HG02884 (cell line): ENCODE results near the gene SLC5A10.
A peak's percentile ranks its signal among the peaks of the same experiment; 100 is the strongest.
"Not testable (repeated sequence)": the region's sequence is repeated elsewhere in the genome, so short reads cannot be mapped to it uniquely, and the experiment has no call there.

ENCODE experiments used
- ATAC-seq: cut with Tn5 transposase; IDR thresholded peaks from one replicate; pipeline ENCODE4 v1.9.1; 2021; ENCODE audit warnings: mild to moderate bottlenecking, moderate library complexity; ENCODE audit not compliant: unreplicated experiment

SLC5A10 gene

DNA sequence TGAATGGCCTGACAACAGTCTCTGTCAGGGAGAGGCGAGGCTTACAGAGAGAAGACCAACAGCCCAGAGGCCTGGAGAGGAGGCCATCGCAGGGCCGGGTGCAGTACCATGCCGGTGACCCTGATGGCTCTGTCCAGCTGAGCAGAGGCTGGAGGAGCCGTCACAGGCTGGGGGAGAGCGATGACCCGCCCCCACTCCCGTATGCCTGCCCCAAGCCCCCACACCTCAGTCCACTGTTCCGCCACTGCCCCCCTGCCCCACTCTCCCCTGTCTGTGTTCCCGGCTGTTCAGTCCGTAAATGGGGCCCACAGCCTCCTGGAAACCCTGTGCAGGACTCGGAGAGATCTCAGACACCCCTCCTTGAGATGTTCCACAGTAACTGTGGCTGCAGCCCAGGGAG lies 65.4 kb downstream of the SLC5A10 start:
- ATAC-seq = no peak

GRCh38 chr17:19017804-19018599 lies 66.0 kb downstream of the SLC5A10 start:
- no peak for ATAC-seq

DNA sequence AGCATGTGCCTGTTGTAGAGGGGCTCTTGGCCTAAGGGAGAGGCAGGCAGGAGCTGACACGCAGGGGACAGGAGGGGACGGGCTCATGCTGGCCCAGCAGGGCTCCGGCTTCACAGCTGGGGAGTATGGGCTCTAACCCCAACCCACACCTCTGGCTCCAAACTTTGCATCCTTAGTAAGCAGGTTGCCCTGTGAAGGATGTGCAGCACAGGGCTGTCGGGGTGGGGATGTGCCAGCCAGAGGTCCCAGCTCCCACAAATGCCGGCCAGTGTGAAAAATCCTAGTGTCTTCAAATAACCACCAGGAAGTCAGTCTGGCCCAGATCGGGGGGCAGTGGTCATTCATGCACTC lies 66.6 kb downstream of the SLC5A10 start:
- no peak for ATAC-seq

- no peak for ATAC-seq
Observed at GRCh38 chr17:19019041-19019941, 67.3 kb downstream of the SLC5A10 start.

DNA sequence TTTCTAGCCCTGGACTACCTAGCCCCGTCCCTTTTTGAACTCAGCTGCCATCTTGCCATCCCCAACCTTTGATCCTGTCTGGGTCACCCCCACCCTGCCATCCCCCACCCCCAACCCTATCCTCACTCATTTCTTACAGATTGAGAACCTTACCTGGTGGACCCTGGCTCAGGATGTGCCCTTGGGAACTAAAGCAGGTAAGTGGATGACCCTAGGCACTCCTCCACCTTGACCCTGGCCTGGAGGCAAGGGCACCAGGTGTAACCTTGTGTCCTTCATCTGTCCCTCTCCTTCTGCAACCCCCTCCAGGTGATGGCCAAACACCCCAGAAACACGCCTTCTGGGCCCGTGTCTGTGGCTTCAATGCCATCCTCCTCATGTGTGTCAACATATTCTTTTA lies 68.1 kb downstream of the SLC5A10 start:
- ATAC-seq = no peak

- ATAC-seq = not testable (repeated sequence)
Observed at GRCh38 chr17:19021011-19021621, 69.2 kb downstream of the SLC5A10 start.

- ATAC-seq = no peak
Observed at GRCh38 chr17:19021622-19022083, 69.7 kb downstream of the SLC5A10 start.

GRCh38 chr17:19022128-19022527 lies 70.2 kb downstream of the SLC5A10 start:
- no peak for ATAC-seq

DNA sequence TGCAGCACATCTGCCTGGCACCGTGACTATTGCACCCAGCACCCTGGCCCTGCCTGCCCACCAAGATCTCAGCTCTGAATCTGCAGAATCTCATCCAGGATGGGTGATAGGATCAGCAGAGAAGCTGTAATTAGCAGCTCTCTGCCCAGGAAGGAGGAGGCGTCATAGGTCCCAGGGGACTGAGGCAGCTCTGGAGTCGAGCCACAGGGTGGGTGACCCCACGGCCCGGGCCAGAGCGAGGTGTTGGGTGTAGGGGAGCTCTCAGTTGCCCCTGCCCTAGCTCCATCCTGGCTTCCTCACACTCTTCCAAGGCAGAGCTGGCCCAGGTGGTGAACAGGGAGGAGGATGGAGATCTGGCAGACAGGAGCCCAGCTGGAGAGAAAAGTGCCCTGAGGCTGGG lies 70.8 kb downstream of the SLC5A10 start:
- ATAC-seq = no peak

DNA sequence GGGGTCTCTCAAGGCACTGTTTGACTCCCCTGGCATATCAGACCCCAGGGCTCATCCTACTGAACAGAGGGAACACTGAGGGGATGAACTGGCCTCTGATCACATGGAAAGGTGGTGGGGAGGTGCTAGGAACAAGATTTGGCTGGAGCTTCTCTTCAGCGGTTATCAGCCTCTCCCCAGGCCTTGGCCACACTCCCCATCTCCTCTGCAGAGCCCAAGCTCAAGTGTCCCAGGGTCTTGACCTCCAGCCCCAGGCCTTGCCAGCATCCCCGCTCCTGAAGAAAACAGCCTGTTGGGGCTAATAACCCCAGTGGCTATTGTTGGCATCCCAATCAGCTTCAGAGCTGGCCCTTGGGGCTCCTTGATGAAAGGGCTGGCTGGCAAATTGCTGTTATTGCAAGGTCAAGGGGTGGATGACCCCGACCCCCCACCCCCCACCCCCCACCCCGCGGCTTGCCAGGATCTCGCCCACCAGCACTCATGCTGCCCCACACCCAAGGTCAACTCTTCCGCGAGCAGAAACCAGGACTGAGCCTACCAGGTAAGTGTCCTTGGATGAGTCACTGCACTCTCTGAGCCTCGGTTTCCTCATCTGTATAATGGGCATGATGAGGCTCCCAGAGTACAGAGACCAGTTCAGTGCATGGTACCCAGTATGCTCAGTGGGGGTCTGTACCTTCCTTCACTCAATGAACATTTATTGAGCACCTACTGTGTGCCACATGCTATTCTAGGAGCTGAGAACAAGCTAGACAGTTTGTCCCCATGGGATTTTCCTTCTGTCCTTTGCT lies 71.4 kb downstream of the SLC5A10 start:
- ATAC-seq = no peak

DNA sequence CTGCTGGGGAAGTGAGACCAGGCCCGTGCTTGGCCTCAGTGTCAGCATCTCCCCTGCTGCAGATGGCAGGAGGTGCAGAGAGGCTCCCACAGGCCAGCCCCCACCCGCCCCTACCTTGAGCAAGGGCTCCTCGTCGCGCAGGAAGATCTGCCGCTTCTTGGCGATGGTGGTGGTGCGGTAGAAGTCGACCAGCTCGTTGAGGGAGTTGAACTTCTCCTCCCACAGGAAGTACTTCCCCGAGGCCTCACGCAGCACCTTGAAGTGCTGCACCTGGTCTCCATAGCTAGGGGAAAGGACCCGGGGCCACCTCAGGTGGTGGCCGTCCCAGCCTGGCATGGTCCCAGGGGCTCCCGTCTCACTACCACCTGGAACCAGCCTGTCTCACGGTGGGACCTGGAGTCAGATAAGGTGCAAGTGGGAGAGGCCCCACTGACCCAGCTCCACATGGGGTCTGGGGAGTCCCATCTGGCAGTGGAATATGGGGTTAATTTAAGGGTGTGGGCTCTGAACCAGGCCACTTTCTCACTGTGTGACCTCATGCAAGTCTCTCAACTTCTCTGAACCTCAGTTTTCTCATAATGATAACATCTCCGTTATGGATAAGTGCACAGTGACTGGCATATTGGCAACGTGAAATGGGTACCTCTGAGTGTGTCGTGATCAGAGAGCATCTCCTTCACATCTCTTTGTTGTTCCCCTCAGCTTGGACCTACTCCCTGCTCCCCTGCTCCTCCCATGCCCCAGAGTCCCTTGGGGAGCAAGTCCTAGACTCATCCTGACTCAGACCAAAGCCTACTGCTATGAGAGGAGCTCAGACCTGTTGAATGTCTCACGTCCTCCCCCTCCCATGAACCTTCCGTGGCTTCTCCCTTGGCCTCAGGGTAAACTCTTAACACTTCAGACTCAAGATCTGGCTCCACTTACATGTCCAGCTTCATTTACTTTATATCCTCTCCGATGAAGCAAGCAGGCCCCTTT lies 72.4 kb downstream of the SLC5A10 start:
- no peak for ATAC-seq

GRCh38 chr17:19028671-19029070 lies 76.7 kb downstream of the SLC5A10 start:
- ATAC-seq = not testable (repeated sequence)

- not testable (repeated sequence) for ATAC-seq
Observed at GRCh38 chr17:19029740-19030139, 77.8 kb downstream of the SLC5A10 start.

DNA sequence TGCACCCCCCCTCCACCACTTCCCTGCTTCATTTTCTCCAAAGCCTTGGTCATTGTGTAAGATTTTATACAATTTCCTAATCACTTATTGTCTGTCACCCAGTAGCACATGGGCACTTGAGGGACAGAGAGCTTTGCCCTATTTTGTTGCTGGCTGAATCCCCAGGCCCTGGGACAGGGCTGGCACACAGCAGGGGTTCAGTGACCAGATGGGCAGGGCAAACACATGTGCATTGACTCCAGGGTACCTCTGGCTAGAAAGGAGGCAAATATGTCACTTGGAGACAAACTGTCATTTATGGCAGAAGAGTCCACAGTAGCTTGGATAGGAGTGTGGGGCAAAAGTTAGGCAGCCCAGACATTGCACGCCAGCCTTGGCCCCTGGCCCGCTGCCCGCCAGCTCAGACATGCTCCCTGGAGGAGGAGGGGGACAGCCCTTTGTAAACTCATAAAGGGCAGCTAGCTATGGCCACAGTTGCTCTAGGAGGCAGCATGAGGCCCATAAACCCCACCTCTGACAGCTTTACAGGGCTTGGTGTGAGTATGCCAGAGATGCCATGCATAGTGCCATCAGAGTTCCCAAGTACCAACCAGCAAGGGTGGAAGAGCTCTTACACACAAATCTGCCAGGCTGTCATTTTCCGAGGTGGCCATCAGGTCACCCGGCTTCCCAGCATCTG lies 78.9 kb downstream of the SLC5A10 start:
- ATAC-seq = not testable (repeated sequence)

GRCh38 chr17:19031729-19032128 lies 79.8 kb downstream of the SLC5A10 start:
- ATAC-seq = not testable (repeated sequence)

DNA sequence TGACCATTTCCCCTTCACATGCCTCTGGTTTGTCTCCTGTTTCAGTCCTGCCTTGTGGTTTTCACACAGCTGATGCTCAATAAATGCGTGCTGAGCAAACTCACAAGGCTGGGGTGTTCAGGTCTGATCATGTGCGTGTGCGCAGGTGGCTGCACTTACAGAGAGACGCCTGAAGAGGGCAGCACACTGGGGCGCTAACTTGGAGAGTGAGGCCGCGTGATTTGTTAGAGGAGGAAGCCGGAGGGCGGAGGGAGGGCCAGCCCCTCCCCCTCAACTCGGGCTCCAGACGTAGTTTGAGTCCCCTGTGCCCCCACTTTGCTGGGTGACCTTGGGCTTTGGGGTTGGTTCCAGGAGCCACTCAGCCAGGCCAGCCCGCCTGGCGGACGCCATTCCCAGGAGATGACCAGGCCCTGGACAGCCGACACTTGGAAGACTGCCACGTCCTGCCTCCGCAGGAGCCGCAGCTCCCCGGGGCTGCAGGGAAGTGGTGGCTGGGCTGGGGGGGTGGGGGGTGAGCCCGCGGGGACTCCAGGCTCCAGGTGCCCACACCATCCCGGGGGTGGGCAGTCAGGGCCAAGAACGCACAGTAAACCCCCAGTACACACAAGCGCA lies 80.5 kb downstream of the SLC5A10 start:
- ATAC-seq = peak; percentile 54

GRCh38 chr17:19036186-19036585 lies 84.2 kb downstream of the SLC5A10 start:
- ATAC-seq = not testable (repeated sequence)

DNA sequence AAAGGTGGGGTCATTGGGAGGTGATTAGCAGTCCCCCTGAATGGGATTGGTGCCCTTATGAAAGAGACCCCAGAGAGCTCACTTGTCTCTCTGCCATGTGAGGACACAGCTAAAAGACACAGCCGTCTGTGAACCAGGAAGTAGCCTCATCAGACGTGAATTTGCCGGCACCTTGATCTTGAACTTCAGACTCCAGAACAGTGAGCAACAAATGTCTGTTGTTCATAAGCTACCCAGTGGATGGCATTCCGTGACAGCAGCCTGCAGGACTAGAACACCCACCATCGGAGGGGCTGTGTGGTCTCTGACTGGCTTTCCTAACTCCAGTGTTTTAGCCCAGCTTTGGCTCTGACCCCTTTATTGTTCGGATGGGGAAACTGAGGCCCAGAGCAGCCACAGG lies 85.6 kb downstream of the SLC5A10 start:
- not testable (repeated sequence) for ATAC-seq
